GM19452 (cell line): ENCODE results near the gene HS6ST2.
"Not testable (repeated sequence)": the region's sequence is repeated elsewhere in the genome, so short reads cannot be mapped to it uniquely, and the experiment has no call there.

Experiments
- ATAC-seq: cut with Tn5 transposase; IDR thresholded peaks from one replicate; pipeline ENCODE4 v1.9.1; 2021; ENCODE audit not compliant: unreplicated experiment

HS6ST2 gene

GRCh38 chrX:132945055-132945599 is 13.3 kb downstream of the HS6ST2 start:
- ATAC-seq, result not testable (repeated sequence)

GRCh38 chrX:132940727-132941327 is 17.6 kb downstream of the HS6ST2 start:
- no peak for ATAC-seq

DNA sequence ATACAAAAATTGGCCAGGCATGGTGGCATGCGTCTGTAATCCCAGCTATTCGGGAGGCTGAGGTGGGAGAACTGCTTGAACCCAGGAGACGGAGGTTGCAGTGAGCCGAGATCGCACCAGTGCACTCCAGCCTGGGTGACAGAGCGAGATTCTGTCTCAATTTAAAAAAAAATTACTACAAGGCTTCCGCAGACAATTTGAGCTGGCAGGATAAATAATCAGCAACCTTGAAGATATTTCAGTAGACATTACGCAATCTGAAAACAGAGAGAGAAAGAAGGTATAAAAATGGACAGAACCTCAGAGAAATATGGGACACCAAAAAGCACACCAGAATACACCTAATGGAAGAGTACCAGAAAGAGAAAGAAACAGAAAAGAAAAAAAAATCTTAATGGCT is 25.3 kb downstream of the HS6ST2 start:
- no peak for ATAC-seq

- no peak for ATAC-seq
These were observed 34.0 kb downstream of the HS6ST2 start for GRCh38 chrX:132924426-132924825.

- no peak for ATAC-seq
These were observed 39.9 kb downstream of the HS6ST2 start for GRCh38 chrX:132918523-132918922.

GRCh38 chrX:132916349-132916748 is 42.1 kb downstream of the HS6ST2 start:
- no peak for ATAC-seq

GRCh38 chrX:132909643-132910042 is 48.8 kb downstream of the HS6ST2 start:
- ATAC-seq, result no peak

GRCh38 chrX:132908891-132909290 is 49.5 kb downstream of the HS6ST2 start:
- ATAC-seq, result no peak

- no peak for ATAC-seq
These were observed 57.7 kb downstream of the HS6ST2 start for GRCh38 chrX:132900633-132901293.

GRCh38 chrX:132887569-132887968 is 70.9 kb downstream of the HS6ST2 start:
- ATAC-seq, result no peak

- ATAC-seq, result no peak
These were observed 75.0 kb downstream of the HS6ST2 start for GRCh38 chrX:132883358-132883915.

DNA sequence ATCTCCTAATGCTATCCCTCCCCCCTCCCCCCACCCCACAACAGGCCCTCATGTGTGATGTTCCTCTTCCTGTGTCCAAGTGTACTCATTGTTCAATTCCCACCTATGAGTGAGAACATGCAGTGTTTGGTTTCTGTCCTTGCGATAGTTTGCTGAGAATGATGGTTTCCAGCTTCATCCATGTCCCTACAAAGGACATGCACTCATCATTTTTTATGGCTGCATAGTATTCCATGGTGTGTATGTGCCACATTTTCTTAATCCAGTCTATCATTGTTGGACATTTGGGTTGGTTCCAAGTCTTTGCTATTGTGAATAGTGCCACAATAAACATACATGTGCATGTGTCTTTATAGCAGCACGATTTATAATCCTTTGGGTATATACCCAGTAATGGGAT is 77.7 kb downstream of the HS6ST2 start:
- ATAC-seq, result not testable (repeated sequence)

DNA sequence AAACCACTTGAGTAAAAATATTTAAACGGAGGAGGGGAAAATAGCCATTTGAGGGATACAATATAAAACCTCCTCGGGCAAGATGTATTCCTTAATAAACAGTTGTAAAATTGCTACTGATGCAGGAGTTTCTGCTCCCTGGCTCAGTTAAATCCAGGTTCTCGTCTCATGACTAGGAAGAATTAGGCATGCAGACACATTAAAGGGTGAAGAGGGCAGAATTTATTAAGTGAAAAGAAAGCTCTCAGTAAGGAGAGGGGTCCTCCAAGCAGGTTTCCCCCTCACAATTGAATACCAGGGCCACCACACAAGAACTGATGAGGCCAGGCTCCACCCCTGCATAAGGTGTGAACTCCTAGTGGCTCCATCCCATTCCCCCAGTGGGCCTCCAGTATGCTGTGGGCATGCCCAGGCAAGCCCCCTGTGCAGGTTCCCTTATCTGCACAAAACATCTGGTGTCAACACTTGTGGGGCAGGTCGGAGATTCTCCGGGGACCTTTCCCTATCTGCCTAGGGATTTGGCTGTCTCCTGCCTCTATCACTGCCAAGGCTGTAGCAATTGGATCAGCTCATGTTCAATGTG is 80.4 kb downstream of the HS6ST2 start:
- ATAC-seq, result no peak

- ATAC-seq, result no peak
These were observed 81.7 kb downstream of the HS6ST2 start for GRCh38 chrX:132876523-132877338.

DNA sequence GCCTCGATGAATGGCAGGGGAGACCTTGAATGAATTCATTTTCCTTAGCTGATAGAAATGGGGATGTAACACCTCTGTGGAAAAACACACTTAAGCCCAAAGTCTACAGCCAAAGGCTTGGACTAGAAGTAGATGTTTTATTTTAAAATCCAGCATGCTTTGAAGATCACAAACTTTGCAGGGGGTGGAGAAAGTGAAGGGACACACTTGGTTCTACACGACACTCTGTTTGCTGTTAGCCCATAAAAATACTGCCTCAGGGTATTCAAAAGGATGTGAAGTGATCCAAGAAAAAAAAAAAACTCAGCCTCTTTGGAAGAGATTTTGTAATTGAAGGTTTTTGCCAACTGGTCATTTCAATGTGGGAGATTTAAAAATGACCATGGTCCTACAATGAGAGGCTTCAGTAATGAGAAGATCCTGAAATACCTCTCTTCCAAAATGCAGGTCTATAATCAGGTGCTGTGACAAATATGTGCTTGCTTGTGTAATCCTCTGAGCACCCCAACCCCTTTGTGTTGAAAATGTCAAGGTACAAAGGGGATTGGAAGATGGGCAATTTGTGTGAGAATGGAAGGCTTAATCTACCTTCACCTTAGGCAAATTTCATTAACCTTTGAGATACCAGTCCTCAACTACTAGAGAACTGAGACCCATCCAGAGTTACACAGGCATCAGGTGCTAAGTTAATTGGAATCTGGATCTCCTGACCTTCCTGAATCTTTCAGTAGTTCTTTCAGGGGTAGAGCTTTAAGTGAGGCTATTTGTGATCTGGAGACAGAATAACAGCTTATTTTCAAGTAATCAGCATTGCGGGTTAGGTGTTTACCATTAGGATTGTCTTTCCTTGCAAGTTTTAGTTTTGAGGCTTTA is 82.5 kb downstream of the HS6ST2 start:
- no peak for ATAC-seq

DNA sequence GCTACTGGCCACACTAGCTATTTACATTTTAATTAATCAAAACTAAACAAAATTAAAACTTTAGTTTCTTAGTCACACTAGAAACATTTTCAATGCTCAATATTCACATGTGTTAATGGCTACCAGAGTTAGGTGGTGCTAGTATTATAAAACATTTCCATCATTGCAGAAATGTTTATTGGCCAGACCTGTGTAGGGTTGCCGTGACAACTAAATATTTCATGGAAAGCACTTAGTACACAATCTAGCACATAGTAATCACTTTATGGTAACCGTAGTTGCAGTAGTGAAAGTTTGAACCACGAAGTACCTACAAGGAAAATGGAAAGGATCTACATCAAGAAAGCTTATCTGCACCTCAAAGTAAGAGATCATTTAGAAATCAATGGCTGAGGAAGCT is 95.9 kb downstream of the HS6ST2 start:
- no peak for ATAC-seq

DNA sequence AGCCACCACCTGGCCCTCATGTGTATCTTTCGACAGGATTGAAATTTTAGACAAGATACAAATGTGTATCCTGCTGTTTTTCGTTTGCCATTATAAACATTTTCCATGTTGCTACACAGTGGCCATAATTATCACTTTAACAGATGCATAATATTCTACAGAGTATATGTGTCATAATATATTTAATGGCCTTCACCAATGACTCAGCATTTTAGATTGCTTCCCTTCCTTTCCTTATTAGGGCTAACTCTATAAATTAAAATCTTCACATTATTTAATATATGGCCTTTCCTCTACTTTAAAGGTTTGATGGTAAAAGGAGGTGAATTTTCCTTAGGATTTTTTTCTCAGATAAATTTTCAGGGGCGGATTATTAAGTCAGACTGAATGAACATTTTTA is 97.4 kb downstream of the HS6ST2 start:
- ATAC-seq, result no peak

DNA sequence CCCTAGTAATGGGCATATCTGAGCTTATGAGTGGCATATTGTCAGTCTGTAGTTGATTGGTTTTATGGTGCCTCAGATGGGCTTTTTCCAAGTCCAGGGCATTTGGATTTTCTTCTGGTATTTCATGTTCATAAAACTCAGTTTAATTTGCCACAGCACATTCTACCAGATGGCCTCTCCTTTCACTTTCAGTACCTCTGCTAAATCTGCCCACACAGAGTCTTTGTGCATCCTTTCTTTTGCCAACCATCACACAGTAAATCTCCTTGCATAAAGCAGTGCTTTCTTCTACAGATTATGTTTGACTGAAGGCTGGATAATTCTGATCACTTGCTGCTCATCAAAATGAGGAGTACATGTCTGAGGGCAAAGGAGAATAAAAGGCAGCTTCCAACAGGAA is 98.2 kb downstream of the HS6ST2 start:
- no peak for ATAC-seq

- ATAC-seq, result no peak
These were observed 100.4 kb downstream of the HS6ST2 start for GRCh38 chrX:132858018-132858417.

- no peak for ATAC-seq
These were observed 102.6 kb downstream of the HS6ST2 start for GRCh38 chrX:132855780-132856341.
